Effector memory CD4-positive, alpha-beta T cell (primary cell): ENCODE data around the gene PIM2.

Experiments used
- DNase-seq, 3 donors: peaks; one replicate each; pipeline ENCODE4 v3.0.0-alpha.2; 2020
- H3K27ac ChIP-seq: 2 replicates; pipeline ENCODE4 v1.7.0; 2013; ENCODE audit warnings: mild to moderate bottlenecking, low read length, moderate library complexity; ENCODE audit not compliant: insufficient read depth, poor library complexity, severe bottlenecking
- H3K27me3 ChIP-seq: replicated peaks from 2 replicates; pipeline ENCODE4 v1.7.0; 2013; ENCODE audit warnings: mild to moderate bottlenecking, low read length; ENCODE audit not compliant: insufficient read depth, control insufficient read depth, poor library complexity, severe bottlenecking
- H3K36me3 ChIP-seq: 2 replicates; pipeline ENCODE4 v1.7.0; 2013; ENCODE audit warnings: mild to moderate bottlenecking, low read length, moderate library complexity; ENCODE audit not compliant: control insufficient read depth, insufficient read depth
- H3K4me1 ChIP-seq: 2 replicates; pipeline ENCODE4 v1.7.0; 2013; ENCODE audit warnings: low read length, mild to moderate bottlenecking; ENCODE audit not compliant: control insufficient read depth, insufficient read depth, poor library complexity, severe bottlenecking
- H3K4me3 ChIP-seq: 2 replicates; pipeline ENCODE4 v1.7.0; 2013; ENCODE audit warnings: low read length, low read depth, mild to moderate bottlenecking; ENCODE audit not compliant: insufficient read depth, poor library complexity, severe bottlenecking
- H3K9me3 ChIP-seq: 2 replicates; pipeline ENCODE4 v1.7.0; 2013; ENCODE audit warnings: mild to moderate bottlenecking, low read length, moderate library complexity; ENCODE audit not compliant: control insufficient read depth
- total RNA-seq, 3 donors: gene quantifications; one replicate each; lab custom pipeline; 2026; lab: John Stamatoyannopoulos, UW

Gene PIM2
- 332 to 423 (median 355) reads per million in 3 donors for total RNA-seq

DNA sequence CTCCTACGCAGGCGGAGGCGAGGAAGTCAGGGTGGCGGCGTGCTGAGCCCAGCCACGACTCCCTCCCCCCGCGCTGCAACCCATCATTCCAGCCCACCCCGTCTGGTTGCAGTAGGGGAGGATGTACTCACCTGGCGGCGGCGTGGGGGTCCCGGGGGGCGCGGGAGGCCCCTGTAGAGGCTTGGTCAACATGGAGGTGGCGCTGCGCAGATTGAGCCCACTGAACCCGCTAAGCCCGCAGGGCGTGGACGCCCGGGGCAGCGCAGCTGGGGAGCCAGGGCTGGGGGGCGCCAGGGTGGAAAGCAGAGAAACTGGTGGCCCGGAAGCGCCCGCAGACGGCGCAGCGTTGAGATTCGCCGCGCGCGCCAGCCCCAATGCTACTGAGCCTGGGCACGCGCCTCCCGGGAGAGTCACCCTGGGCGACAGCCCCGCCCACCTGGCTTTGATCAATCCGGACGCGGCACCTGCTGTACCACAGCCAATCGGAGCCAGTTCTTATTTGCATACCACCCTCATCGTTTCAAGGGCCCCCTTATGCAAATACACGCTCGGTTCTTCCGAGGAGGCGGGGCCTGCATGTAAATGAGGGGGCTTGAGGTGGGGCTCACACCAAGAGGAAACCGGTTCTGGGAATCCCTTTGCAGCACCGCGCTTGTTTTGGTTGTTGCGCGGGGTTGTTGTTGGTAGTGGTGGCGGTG lies at the start of gene PIM2:
Gene PIM2 (minus strand): TSS at position 382 of the 698 bp plus-strand sequence. CDS start 190 bp downstream, at position 192.
- DNase-seq = peak; percentile 88 to 90 (median 90)
- H3K27ac ChIP-seq = peak within 1 kb of the TSS; percentile 97
- no peaks in the 10 kb centered on the region for H3K9me3 ChIP-seq
- peak within 1 kb of the TSS; percentile 79 for H3K4me3 ChIP-seq
- H3K4me1 ChIP-seq = peaks cover 42% of the 10 kb centered on the region
- peaks cover 37% of the 10 kb centered on the region for H3K36me3 ChIP-seq
- H3K27me3 ChIP-seq = no peaks in the 10 kb centered on the region

- DNase-seq = no peak
- Histone ChIP-seq H3K4me1 (no peaks in the 10 kb centered on the region), H3K27me3 (no peaks in the 10 kb centered on the region), H3K9me3 (no peaks in the 10 kb centered on the region), H3K27ac (no peak overlapping the region), H3K4me3 (no peak overlapping the region), H3K36me3 (no peaks in the 10 kb centered on the region)
These were observed 49.6 kb upstream of the PIM2 start for GRCh38 chrX:48968377-48968776.

- no peaks in the 10 kb centered on the region for H3K36me3 ChIP-seq
- no peaks in the 10 kb centered on the region for H3K4me1 ChIP-seq
- H3K27me3 ChIP-seq = no peaks in the 10 kb centered on the region
- no peak for DNase-seq
- H3K4me3 ChIP-seq = no peak overlapping the region
- H3K27ac ChIP-seq = no peak overlapping the region
- H3K9me3 ChIP-seq = no peaks in the 10 kb centered on the region
These were observed 48.2 kb upstream of the PIM2 start for GRCh38 chrX:48966796-48967579.

DNA sequence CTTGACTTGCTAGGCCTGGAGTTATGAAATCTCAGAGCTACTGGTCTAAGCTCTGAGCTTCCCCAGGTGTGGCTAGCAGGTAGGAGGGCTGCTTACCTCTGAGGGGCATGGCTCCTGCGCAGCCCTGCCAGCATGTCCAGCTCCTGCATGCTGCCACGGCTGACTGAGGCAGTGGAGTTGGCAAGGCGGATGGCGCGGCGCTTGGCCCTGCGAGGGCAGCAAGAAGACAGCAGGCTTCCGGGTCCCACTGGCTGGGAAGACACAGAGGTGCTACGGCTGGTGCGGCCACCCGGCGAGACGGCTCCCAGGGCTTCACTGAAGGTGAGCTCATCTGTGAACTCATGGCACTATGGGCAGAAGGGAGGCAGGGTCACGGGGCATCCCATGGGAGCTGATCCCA lies 47.1 kb upstream of the PIM2 start:
- no peak for DNase-seq
- Histone ChIP-seq H3K4me1 (no peaks in the 10 kb centered on the region), H3K36me3 (no peaks in the 10 kb centered on the region), H3K9me3 (no peaks in the 10 kb centered on the region), H3K27me3 (no peaks in the 10 kb centered on the region), H3K4me3 (no peak overlapping the region), H3K27ac (no peak overlapping the region)

GRCh38 chrX:48961585-48962091 lies 42.8 kb upstream of the PIM2 start:
- no peak overlapping the region for H3K27ac ChIP-seq
- H3K9me3 ChIP-seq = no peaks in the 10 kb centered on the region
- peaks cover under 1% of the 10 kb centered on the region for H3K4me1 ChIP-seq
- DNase-seq = no peak
- H3K36me3 ChIP-seq = no peaks in the 10 kb centered on the region
- H3K4me3 ChIP-seq = no peak overlapping the region
- H3K27me3 ChIP-seq = no peaks in the 10 kb centered on the region

DNA sequence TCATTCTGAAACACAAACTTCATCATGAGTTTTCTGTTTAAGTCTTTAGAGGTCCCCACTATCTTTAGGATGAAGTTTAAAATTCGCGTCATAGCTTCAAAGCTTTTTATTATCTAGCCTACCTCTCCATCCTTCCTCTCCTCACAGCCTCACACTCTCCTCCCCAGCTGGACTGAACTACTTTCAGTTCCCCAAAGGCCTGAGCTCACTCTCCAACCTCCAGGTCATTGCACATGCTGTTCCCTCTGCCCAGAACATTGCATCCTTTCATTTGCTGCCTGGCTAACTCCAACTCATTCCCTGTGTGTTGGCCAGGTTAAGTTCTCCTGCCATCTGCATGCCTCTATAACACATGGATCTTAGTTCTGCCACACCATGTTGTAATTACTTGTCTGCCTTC lies 41.5 kb upstream of the PIM2 start:
- H3K4me3 ChIP-seq = no peak overlapping the region
- H3K36me3 ChIP-seq = peaks cover 7% of the 10 kb centered on the region
- DNase-seq = no peak
- peaks cover 10% of the 10 kb centered on the region for H3K4me1 ChIP-seq
- H3K27ac ChIP-seq = no peak overlapping the region
- H3K27me3 ChIP-seq = no peaks in the 10 kb centered on the region
- H3K9me3 ChIP-seq = no peaks in the 10 kb centered on the region

DNA sequence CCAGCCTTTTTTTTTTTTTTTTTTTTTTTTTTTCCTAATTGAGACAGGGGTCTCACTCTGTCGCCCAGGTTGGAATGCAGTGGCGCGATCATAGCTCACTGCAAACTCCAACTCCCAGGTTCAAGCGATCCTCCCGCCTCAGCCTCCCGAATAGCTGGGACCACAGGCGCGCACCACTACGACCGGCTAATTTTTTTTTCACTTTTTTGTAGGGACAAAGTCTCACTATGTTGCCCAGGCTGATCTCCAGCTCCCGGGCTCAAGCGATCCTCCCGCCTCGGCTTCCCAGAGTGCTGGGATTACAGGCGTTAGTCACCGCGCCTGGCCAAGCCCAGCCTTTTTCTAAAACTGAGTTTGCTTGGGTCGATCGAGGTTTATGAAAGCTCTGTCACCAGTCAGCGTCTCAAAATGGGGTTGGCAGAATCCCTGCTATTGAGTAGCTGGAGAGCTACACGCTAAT lies 39.8 kb upstream of the PIM2 start:
- Histone ChIP-seq H3K27me3 (no peaks in the 10 kb centered on the region), H3K27ac (peak overlapping the region; percentile 92), H3K9me3 (no peaks in the 10 kb centered on the region), H3K4me1 (peaks cover 13% of the 10 kb centered on the region), H3K4me3 (peak overlapping the region; percentile 62), H3K36me3 (peaks cover 10% of the 10 kb centered on the region)
- peak in 1 of 3 donors; percentile 1 for DNase-seq

DNA sequence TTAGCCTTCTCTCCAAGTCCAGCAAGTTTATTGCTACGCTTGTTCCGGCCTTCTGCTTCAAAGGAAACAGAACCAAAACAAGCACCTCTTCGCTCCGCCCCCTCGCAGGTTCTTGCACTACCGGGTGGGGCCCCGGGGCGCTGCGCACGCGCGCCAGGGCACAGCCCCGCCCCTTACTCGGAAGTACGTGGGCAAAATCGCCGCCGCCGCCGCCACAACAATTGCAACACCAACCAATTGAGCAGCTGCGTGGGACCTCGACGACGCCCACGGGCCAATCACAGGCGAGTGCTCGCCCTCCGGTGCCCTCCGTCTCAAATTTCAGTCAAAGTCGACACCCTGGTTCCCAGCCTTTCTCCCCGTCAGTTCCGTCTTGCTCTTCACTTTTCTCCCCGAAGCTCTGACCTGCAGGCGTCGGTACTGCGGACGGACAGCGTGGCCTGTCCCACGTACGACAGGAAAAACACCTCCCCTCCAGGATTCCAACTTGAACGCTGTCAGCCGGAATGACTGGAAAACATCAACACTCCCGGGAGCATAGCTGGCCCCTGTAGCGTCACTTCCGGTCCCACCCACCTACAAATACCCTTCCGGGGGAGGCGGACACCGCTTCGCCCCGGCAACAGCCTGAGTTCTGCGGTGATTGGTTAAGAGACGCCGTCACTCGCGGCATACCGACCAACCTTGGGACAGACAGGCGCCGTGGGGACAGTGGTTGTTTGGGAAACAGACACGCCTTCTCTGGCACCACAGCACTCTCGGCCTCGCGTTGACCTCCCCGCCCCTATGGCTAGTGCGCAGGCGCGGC lies 39.2 kb upstream of the PIM2 start:
- peak overlapping the region; percentile 62 for H3K4me3 ChIP-seq
- peaks cover 10% of the 10 kb centered on the region for H3K36me3 ChIP-seq
- H3K4me1 ChIP-seq = peaks cover 17% of the 10 kb centered on the region
- H3K27me3 ChIP-seq = no peaks in the 10 kb centered on the region
- peak; percentile 90 to 93 (median 92) for DNase-seq
- H3K27ac ChIP-seq = peak overlapping the region; percentile 92
- H3K9me3 ChIP-seq = no peaks in the 10 kb centered on the region

DNA sequence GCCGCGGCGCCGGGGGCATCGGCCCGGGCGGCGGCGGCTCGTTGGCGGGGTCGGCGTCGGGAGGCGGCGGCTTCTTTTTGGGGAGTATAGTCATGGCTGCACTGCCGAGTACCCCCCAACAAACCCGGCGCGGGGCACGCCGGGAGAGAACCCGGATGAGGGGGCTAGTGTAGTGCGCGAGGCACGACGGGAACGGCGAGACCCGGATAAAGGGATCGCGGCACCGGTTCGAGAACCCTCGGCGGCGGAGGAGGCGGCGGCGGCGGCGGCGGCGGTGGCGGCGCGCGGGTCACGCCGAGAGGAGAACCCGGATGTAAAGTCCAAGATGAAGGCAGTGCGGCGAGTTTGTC lies 38.6 kb upstream of the PIM2 start, which contains the start of gene OTUD5:
Gene OTUD5 (minus strand): TSS at position 131 of the 350 bp plus-strand sequence. CDS start 37 bp downstream, at position 94.
- H3K27me3 ChIP-seq = no peaks in the 10 kb centered on the region
- DNase-seq = peak; percentile 61 to 67 (median 65)
- peaks cover 17% of the 10 kb centered on the region for H3K4me1 ChIP-seq
- peak within 1 kb of the TSS; percentile 64 for H3K4me3 ChIP-seq
- H3K27ac ChIP-seq = peak within 1 kb of the TSS; percentile 92
- no peaks in the 10 kb centered on the region for H3K9me3 ChIP-seq
- peaks cover 10% of the 10 kb centered on the region for H3K36me3 ChIP-seq
